GM19463 (cell line): Measurements from ENCODE around the gene EEF1AKMT1.
"Not testable (repeated sequence)": the region's sequence is repeated elsewhere in the genome, so short reads cannot be mapped to it uniquely, and the experiment has no call there.

Experiments used
- ATAC-seq: cut with Tn5 transposase; IDR thresholded peaks from one replicate; pipeline ENCODE4 v1.9.1; 2021; ENCODE audit warnings: mild to moderate bottlenecking, moderate library complexity; ENCODE audit not compliant: unreplicated experiment

The EEF1AKMT1 gene

DNA sequence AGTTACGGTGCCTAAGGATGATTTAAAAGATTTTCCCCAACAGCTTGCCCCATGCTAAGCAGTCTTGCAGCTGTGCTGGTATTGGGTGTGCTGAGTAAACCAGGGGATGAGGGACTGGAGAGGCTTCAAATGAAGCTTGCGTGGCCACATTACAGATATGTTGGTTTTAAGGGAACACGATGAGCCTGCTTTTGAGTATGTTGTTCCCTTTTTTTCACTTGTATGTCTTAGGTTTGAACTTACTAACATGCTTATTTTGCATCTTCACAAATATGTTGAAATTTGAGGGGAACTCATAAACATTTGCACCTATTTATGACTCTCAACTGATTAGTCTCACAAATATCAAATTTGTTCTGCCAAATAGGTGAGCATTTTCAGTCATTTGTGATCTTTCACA lies 72.3 kb downstream of the EEF1AKMT1 start:
- no peak for ATAC-seq

DNA sequence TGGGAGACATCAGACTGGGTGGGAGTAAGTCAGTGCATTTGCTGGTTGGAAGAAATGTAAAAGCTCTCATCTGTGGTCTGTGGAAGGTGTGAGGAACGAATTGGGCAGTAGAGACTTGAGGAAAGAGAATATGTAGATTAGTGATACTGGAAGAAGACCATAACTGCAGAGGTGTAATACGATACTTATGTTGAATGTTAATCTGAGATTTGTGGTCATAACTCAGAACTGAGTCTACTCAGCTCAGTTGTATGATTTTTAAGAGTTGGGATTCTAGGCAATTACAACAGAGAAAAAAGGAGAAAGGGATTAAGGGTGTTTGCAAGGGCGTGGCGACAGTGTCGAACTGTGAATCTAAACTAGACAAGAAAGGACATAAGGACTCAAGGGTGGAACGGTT lies 73.5 kb downstream of the EEF1AKMT1 start:
- ATAC-seq: no peak

DNA sequence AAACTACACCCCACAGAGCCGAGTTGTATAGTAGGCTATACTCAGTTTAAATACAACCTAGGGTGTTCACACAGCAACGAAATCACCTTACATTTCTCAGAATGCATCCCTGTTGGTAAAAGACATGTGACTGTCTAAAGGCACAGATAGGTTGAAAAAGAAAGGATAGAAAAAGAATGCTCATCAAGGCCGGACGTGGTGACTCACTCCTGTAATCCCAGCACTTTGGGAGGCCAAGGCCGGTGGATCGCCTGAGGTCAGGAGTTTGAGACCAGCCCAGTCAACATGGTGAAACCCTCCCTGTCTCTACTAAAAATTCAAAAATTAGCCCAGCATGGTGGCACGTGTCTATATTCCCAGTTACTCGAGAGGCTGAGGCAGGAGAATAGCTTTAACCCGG lies 74.0 kb downstream of the EEF1AKMT1 start:
- ATAC-seq: no peak

DNA sequence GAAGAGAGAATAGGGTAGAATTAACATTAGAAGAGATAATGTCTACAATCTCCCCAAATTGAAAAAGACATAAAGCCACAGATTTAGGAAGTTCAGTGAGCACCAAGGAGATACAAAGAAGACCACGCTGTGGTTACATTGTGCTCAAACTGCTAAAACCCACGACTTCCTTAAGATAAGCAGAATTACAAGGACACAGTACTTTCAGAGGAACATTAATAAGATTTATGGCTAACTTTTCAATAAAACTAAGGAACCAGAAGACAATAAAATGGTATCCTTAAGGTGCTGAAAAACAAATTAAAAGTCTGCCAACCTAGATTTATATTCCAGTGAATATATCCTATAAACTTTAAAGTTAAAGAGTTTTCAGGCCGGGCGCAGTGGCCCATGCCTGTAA lies 77.7 kb downstream of the EEF1AKMT1 start:
- no peak for ATAC-seq

DNA sequence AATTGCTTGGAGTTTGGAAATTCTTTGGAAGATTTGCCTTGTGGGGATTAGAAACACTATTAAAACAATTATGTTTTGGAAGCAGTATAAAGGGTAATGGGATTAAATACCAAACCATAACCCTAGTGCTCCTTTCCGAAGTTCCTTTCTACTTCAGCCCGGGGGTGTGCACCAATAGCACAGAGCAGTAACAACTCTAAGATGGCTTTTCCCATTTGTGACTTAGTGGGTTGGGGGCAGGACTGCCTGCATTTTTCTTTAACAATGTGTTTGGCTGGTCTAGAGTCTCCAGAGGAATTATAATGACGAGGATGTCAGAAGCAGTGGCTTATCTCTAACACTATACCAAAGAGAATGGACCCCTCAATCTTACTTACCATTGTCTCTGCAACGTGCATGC lies 82.1 kb downstream of the EEF1AKMT1 start:
- no peak for ATAC-seq

DNA sequence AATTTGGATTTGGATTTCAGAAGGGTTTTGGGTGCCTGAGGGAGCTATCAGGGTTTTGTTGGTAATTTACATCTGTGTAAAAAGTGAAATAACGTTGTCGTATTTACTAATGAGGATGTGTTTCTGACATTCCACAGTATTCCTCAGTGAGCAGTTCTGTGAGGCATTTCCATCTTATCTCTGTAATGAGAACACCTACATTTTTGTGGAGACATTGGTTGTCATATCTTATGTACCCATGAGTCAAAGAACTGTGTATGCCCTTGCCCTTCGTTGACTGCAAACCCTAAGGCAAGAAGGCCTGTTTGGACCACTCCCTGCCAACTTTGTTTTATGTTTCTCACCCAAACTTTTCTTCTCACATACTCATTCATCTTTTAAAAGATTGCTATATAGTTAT lies 84.5 kb downstream of the EEF1AKMT1 start:
- no peak for ATAC-seq

DNA sequence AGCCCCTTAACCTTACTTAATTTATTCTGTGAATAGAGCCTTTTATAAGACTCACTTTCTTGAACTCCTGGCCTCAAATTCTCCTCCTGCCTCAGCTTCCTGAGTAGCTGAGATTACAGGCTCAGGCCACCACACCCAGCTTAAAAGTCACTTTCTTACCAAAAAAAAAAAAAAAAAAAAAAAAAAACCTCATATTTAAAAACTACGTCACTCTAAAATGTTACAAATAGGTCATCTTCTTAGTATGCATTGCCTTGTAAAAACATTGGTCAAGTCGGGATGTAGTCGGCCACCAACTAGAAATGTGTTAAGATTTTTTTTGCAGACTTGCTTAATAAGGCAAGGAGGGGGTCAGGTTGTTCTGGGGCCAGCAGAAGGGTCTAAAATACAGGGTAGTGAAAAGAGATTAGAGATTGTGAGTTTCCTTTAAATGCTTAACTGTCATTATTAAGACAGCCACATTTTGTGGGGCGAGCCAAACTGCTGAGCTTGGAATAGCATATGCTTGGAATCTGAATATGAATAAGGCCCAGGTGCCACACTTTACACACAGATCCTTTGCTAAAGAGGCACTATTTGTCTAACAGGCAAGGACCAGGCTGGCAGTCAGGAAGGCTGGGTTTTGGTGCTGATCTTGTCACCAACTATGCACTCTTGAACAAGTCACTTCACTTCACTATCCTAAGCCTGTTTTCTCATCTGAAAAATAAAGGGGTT lies 86.7 kb downstream of the EEF1AKMT1 start:
- no peak for ATAC-seq

DNA sequence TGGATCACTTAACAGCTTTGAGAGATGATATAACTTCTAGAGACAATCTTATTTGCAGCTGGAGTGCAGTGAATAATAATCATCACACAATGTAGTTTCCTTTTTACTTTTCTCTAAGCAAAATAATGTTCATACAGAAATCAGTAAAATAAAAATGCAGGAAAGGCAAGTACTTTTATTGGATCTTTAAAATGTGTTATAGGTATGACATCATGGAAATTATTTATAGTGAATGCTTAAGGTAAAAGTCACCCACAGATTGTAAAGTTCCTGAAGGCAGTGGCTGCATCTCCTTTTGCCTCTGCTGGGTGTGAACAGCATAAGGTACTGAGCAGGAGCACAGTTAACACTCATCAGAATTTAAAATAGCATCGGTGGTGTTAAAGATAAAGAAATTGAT lies 87.6 kb downstream of the EEF1AKMT1 start:
- no peak for ATAC-seq

DNA sequence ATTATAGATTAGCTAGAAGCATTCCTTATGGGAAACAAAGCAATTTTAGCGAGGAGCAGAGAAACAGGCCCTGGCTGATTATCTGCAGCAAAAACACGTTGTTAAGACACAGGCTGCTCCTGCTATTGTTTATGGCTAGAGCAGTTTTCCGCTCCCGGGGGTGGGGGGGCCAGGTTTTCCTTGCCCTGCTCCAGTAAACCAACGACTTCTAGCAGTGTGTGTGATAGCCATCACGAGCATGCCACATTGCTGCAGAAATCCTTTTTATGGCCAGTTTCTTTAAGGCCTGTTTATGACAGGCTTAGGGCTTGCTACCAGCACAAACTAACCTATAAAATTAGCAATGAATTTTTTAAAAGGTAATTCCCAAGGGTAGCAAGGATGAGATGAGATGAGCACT lies 88.7 kb downstream of the EEF1AKMT1 start:
- no peak for ATAC-seq

DNA sequence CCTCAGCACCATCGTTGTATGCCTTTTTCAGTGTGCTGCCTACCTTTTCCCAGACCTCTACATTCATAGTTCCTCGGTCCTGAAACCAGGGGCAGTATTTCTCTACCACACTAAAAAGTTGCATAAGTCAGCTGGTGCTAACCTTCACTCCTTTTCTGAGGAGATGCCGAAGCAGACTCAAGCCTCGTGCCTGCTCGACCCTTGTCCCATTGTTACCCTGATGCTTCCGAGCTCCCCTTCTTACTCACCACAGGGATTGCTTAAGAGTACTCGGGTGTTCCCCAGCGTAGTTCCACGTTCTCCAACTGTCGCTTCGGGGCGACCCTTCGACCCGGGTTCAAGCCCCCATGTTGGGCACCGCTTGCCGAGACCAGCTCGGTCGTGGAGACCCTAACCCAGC lies 89.2 kb downstream of the EEF1AKMT1 start:
- ATAC-seq: no peak

DNA sequence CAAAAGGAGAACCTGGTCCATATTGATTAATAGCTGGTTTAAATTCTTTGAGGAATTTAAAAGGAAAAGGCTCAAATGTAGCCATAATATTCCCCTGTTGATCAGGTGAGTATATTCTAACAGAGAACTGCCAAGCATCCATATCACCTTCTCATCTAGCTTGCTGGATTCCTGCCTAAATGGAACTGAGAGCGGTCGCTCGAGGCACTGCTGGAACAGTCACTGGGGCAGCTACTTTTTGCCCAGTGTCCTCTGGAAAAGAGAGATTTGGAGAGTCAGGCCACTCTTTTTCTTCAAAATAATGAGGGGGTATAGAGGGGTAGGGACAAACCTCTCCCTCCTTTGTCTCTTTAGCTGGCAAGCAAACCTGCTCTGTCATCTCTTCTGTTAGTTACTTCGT lies 89.7 kb downstream of the EEF1AKMT1 start:
- no peak for ATAC-seq

DNA sequence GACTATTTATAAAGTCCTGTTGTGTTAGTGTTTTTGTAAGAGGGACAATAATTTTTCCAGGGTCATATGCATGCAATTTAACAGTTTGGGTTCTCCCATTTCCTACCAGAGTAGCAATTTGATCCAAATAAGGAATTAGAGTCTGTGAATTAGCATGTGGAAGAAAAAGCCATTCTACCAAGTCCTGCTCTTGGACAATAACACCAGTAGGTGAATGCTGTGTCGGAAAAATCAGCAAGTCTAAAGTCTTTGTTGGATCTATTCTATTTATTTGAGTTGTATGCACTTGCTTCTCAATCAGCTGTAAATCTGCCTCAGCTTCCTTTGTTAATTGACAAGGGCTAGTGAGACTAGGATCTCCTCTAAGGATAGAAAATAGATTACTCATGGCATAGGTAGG lies 91.7 kb downstream of the EEF1AKMT1 start:
- ATAC-seq: no peak

DNA sequence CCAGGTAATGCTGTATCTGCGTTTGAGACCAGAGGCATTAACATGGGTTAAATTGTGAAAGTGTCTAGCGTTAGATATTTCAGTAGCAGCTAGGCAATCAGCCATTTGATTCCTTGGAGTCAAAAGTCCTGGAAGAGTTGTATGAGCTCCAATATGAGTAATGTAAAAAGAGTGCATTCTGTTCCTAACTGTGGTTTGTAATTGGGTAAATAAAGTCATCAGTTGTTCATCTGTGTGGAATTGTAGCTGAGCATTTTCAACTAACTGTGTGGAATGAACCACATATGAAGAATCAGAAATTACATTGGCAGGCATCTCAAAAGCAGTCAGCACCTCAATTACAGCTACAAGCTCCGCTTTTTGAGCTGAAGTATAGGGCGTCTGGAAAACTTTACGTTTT lies 92.3 kb downstream of the EEF1AKMT1 start:
- not testable (repeated sequence) for ATAC-seq

DNA sequence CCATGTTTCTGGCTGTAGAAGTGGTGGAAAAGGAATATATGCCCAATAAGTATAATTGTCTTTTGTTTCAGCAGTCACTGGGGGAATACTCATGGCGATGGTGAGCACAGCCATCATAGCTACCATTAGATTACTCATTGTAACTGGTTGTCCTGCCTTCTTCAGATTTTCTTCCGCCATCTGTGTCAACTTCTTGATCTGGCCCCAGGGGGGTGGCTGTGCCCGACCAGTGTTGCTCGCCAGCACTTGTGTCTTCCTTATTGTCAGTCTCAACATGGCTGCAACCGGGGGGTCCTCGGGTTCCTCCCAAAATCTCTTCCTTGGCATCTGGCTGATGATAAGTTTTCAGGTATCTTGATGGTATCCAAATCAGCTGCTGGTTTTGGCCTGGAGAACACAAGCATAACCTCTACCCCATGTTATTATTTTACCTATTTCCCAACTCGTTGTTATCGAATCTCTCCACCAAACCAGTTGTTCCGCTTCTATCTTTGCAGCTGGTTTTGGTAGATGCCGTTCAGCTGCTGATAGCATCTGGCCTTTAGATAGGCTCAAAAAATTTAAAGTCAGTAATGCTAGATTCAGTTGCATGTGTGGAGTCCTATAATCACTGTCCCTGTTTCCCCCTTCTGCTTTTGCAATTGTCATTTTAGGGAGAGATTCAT lies 93.2 kb downstream of the EEF1AKMT1 start:
- ATAC-seq: no peak

DNA sequence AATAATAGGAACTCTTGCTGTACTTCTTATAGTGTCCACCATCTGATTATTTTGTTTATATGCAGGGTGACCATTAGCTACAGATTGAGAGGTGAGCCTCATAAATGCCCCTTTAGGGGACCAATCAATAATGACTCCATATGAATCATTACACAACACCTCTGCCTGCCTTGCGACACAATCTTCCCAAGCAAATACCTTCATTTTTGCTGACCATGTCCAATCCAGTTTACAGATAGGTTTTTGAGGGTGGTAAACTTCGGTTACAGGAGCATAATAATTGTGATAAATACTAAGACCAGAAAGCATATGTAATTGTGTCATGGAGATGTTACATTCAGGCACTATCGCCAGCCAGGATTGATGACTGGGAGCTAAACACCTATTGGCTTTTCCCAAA lies 93.9 kb downstream of the EEF1AKMT1 start:
- no peak for ATAC-seq
